ENCODE data around the gene NCOR1. TPM values are rescaled to one million over a fixed set of nuclear protein-coding genes. Genes with fewer than 3 reads are reported as not detected.

The NCOR1 gene
- total RNA-seq, 4 donors from 2014 or later: 96.9 to 158 (median 133) TPM

DNA sequence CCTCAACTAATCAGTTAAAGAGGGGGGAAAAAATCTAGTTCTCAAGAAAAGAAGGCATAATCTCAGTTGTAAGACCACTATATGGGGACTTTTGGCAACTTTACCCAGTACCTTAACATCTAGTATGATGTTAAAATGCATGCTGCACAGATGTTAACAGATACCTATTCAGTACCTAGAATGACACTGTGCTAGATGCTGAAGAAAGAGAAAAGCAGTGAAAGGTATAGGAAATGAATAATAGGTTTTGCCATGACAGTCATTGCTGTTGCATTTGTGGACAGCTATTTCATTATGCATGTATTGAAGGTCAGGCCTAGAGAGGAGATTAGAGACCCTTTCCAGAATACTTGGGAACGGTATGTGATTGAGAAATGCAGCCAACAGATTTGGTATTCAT lies 36.2 kb upstream of the NCOR1 start:
- TF ChIP-seq, protein P1, sequence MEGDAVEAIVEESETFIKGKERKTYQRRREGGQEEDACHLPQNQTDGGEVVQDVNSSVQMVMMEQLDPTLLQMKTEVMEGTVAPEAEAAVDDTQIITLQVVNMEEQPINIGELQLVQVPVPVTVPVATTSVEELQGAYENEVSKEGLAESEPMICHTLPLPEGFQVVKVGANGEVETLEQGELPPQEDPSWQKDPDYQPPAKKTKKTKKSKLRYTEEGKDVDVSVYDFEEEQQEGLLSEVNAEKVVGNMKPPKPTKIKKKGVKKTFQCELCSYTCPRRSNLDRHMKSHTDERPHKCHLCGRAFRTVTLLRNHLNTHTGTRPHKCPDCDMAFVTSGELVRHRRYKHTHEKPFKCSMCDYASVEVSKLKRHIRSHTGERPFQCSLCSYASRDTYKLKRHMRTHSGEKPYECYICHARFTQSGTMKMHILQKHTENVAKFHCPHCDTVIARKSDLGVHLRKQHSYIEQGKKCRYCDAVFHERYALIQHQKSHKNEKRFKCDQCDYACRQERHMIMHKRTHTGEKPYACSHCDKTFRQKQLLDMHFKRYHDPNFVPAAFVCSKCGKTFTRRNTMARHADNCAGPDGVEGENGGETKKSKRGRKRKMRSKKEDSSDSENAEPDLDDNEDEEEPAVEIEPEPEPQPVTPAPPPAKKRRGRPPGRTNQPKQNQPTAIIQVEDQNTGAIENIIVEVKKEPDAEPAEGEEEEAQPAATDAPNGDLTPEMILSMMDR (IDR thresholded peaks at IDR 0.05; ENCODE audit: low read depth): no peak

DNA sequence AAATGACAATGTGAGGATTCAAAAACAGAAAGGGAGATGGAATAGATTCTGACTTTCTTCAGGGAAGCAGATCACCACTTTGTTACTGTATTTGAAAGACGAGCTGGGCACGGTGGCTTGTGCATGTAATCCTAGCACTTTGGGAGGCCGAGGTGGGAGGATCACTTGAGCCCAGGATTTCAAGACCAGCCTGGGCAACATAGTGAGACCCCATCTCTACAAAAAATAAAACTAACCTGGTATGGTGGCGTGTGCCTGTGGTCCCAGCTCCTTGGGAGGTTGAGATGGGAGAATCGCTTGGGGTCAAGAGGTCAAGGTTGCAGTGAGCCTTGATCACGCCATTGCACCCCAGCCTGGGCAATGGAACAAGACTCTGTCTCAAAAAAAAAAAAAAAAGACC lies 35.7 kb upstream of the NCOR1 start:
- TF ChIP-seq, protein P1 (IDR thresholded peaks at IDR 0.05; ENCODE audit: low read depth): no peak

DNA sequence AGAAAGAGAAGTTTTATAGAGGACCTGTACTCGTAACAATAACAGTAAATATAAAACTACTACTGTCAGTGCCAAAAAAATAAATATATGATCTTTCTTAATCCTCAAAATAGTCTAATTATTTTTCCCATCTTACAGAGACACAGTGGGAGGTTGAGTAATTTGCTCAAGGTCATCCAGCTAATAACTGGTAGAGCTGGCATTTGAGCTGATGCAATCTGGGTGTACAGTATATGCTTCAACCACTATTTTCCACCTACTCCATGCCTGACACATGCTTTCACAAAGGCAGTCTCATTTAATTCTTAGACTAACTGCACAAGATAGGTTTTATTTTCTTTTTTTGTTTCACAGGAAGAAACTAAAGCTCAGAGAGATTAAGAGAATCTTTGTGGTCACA lies 35.3 kb upstream of the NCOR1 start:
- TF ChIP-seq, protein P1 (IDR thresholded peaks at IDR 0.05; ENCODE audit: low read depth): no peak

DNA sequence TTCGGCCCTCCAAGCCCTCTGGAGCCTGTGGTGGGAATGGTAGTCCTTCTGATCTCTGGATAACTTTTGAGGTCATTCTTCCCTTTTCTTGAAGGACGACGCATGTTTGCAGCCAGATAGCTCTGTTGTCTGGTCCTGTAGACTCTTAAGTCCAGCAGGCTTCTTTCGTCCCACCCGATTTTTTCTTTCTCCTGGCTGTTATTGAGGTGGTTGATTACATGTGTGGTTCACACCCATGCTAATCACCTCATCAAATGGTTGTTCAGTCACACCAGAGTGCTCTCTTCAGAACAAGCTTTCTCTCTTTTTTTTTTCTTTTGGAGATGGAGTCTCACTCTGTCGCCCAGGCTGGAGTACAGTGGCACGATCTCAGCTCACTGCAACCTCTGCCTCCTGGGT lies 32.3 kb upstream of the NCOR1 start:
- TF ChIP-seq, protein P1 (IDR thresholded peaks at IDR 0.05; ENCODE audit: low read depth): no peak

DNA sequence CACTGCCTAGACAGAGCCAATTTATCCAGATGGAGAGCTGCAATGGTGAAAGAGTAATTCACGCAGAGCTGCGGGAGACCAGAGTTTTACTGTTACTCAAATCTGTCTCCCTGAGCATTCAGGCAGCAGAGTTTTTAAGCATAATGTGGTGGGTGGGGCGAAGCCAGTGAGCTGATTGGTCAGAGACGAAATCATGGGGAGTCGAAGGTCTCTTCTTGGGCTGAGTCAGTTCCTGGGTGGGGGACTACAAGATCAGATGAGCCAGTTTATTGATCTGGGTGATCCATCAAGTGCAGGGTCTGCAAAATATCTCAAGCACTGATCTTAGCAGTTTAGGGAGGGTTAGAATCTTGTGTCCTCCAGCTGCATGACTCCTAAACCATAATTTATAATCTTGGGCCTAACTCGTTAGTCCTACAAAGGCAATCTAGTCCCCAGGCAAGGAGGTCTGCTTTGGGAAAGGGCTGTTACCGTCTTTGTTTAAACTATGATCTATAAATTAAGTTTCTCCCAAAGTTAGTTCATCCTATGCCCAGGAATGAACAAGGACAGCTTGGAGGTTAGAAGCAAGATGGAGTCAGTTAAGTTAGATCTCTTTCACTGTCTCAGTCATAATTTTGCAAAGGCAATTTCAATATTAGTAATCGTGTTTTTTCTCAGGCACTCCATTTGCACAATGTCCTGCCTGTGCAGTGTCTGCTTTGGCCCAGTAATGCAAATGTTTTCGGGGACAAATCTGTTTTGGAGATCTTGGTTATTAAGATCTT lies 28.6 kb upstream of the NCOR1 start:
- TF ChIP-seq, protein P1 (IDR thresholded peaks at IDR 0.05; ENCODE audit: low read depth): no peak

DNA sequence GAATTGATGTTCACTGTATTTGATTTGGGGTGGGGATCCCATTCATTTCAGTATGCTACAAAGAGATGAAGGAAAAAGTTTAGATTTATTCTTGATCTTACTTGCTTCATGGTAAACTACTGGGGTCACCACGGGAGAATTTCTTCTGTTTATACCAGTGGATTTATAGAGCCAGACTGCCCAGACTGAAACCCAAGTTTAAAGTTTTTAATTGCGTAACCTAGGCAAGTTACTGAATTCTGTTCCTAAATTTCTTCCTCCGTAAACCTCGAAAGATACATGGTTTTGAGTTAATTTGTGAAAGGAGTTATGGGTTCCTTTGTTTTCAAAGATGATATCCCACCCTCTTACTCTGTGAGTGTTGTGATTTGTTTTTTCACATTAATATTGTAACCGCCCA lies 28.1 kb upstream of the NCOR1 start:
- TF ChIP-seq, protein P1 (IDR thresholded peaks at IDR 0.05; ENCODE audit: low read depth): no peak

DNA sequence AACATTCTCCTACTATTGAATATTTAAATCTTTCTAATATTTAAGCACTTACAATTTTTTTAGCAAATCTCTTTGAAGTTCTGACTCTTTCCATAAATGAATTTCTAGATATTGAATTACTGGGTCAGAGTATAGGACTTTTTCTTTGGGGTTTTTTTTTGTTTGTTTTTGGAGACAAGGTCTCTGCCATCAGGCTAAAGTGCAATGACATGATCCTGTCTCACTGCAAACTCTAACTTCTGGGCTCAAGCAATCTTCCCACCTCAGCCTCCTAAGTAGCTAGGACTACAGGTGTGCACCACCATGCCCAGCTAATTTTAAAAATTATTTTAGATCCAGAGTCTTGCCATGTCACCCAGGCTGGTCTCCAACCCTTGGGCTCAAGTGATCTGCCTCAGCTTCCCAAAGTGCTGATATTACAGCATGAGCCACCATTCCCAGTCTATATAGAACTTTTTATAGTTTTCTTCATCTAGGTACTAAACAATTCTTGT lies 26.6 kb upstream of the NCOR1 start:
- TF ChIP-seq, protein P1 (IDR thresholded peaks at IDR 0.05; ENCODE audit: low read depth): no peak

Data from subcutaneous adipose tissue (tissue), 4 donors.